Uterine smooth muscle cell (primary cell): ENCODE data around the gene HCFC1. TPM values are rescaled to one million over a fixed set of nuclear protein-coding genes. Genes with fewer than 3 reads are reported as not detected.

Source experiments
- total RNA-seq: library from RNA; depleted of rRNA; stranded (reverse); fragments of >200 nt; gene quantifications from 2 replicates; pipeline ENCODE4 v1.2.3, GENCODE V29; 2014

Gene HCFC1
- total RNA-seq: 14.6 and 21.1 TPM in 2 replicates

DNA sequence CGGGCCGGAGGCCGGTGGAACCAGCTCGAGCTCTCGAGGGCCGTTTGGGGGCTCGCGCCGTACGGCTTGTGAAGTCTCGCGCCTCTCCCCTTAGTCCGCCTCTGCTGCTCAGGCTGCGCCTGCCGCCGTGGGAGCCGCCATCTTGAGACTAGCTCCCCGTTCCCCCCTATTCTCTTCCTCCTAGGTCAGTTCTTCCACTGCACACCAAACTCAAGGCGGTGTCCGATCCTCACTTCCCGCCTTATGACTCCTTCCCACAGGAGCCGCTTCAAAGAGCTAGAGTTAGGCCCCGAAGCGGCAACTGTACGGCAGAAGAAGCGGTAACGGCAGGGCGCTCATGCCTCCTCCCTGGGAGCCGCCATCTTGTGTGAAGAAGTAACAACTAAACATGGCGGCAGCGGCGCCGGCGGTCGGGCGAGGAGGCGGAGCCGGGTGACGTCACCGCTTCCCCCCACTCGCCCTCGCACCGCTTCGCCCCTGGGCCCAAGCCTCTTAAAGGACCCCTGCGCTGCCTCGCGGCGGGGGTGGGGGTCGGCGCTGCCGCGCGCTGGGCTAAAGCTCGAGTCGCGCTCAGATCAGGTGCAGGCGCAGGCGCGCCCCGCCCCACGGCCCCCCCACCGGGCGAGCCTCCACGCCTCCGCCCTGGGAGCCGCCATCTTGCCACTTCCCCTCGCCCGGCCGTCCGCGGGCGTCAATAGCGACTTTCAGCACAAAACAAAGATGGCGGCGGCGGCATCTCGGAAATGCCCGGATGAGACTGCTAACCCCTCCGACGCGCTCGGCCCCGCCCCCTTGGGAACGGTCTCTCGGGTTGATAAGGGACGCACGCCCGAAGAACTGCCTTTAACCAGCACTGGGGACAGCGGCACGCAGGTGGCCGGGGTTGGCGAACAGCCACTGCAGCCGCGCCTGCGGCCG is at the start of gene HCFC1:
Gene HCFC1, minus strand, starts transcription at position 369 of the 918 bp plus-strand sequence. CDS start 978 bp downstream, outside the sequence.

DNA sequence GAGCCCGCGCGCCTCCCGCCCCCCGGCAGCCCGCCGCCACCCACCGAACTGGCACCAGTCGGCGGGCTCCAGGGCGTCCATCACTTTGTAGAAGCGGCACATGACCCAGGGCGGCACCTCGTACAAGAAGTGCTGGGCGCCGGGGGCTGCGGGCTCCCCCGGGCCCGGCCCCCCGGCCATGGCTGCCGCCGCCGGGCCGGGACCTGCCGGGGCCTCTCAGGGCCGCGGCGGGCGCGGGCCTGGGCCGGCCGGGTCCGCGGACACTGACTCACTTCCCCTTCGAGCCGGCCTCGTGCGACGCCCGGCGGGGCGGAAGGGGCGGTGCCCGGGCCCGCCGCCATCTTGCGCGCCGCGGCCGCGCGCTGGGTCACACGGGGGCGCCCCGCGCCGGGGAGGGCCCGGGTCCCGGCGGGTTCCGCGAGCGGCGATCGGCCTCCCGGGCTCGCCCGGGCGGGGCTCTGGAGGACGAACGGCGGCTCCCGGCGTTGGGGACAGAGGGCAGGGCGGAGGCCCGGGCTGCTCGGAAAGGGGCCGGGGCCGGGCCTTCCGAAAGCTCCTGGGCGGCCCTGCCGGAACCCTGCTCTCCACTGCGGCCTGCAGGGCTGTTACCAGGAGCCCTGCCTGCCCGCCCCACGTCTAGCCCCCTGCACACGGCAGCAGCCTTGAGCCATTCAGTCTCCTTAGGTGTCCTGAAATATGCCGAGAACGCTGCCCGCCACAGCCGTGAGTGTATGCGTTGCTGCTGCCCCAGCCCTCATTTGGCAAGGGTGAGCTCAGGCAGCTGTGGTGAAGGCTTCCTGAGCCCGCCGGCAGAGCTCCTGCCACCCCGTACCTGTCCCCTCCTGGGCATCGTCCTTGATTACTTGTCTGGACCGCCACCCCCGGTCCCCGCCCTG is 48.3 kb upstream of the HCFC1 start, which contains the start of gene IRAK1:
Gene IRAK1, minus strand, starts transcription at position 270 of the 896 bp plus-strand sequence. Its CDS starts 90 bp downstream, at position 180.

DNA sequence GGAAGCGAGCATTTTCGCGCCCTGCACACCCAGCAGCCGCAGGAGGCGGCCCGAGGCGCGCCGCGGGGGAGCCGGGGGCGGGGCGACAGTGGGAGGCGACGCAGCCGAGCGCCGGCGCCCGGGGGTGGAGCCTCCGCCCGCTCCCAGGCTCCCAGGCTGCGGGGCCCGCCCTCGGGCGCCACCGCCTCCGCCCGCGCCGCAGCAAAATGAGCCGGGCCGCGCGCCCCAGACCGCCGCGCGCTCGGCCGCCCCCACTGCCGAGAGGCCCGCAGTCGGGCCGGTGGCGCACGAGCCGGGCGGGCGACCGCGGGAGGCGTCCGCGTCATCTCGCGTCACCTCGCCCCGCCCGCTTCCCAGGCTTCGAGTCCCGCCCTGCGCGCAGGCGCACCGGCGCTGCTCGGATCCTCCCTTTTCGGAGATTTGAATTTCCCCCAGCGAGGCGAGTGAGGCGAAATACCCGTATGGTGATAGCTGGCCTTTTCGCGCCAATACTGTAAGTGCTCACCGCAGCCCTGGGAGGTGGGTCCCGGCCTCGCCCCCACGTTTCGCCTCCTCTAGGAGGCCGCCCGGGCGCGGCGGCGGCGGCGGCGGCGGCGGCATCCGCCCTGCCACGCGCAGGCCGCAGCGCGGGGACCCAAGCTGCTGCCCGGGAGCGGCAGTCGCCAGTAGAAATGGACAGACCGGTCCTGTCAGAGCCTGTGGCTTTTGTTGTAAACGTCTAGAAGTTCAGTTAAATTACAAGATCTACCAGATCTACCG is 929 bp upstream of the HCFC1 start, which contains the start of gene TMEM187:
Gene TMEM187, plus strand, starts transcription at position 387 of the 759 bp plus-strand sequence. CDS start 9,309 bp downstream, outside the sequence.

DNA sequence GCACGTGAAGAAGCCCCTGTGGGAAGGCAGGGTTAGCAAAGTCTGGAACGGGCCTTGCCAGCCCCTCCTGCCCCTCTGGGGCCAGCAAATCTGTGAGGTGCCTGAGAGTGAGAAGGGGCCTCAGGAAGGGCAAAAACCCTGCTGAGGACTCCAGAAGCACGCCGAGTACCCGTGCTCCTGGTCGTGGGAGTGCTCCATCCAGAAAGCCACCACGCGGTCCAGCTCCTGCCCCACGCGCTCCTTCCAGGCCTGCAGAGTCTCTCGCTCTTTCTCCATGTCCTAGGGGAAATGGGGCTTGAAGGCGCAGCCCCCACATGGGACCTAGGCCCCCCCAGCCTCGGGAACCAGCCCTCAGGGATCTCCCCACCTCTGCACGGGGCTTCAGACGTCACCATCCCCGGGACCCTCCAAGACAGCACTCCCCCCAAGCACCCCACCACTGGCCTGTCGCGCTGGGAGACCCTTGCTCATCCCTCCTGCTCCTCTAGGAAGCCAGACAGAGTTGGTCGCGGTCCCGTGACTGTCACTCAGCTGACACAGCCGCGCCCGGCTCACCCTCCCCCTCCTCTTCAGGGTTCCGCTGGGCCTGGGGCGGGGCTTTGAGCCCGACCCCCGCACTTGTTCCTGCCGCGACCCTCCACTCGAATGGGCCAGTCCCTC is 27.3 kb downstream of the HCFC1 start, which contains the start of gene RENBP:
Gene RENBP, minus strand, starts transcription at position 504 of the 660 bp plus-strand sequence. Its CDS starts 33 bp downstream, at position 471.

DNA sequence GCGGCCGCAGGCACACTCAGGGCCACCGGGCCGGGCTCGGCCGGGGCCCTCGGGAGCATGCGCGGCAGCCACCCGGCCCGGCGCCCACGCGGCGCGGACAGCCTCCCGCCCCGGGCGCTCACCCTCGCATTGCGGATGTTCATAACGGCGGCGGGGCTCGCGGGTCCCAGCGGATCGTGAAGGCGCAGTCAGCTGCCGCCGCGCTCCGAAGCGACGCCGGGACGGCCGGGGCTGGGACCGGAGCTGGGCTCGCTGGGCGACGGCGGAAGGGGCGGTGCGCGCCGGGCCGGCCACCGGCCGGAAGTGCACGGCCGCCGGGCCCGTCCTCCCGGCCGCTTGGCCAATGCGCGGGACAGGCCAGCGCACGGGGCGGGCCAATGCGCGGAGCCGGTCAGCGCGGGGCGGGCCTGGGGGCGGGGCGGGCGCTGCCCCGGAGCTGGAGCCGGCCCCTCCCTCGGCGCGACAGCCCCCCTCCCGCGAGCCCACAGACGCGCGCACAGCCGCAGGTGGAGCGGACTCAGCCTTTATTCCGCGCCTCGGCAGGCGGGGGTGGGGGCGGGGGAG is 36.8 kb downstream of the HCFC1 start, which contains the start of gene NAA10:
Gene NAA10, minus strand, starts transcription at position 276 of the 564 bp plus-strand sequence. Its CDS starts 133 bp downstream, at position 143.

DNA sequence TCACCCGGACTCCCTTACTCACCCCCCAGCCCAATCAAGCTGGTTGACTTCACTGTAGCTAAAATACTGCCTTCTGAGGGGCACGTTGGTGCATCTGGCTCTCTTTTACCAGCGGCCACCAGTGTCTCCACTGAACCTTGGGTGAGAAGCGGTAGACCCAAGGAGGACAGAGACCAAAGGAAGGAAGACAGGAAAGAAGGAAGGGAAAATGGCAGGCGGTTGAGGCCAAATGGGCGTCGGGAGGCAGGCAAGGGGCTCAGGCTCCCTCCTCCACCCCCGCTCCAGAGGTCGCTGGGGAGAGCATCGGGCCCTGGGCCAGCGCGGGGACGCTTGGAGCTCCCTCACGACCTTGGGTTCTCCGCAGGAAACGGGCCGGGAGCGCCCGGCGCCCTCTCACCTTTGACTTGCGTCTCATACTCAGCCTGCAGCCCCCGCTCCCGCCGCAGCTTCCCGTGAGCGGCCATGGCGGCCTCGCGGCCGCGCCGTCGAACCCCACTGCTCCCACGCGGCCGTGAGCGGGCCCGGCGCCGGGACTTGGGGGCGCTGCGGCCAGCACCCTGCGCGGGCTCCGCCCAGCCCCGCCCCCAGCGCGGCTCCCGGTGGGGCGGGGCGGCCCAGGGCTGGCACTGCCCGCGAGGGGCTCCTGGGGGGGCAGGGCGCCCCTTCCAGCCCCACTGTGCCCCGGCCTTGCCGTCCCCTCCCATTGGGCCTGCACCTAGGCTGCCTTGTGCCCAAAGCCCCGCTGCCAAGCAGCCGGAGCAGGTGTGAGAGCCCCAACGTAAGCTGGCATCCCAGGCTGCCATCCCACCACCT is 45.7 kb downstream of the HCFC1 start, which contains the start of gene ARHGAP4:
Gene ARHGAP4, minus strand, starts transcription at position 526 of the 813 bp plus-strand sequence. Its CDS starts 62 bp downstream, at position 464.

DNA sequence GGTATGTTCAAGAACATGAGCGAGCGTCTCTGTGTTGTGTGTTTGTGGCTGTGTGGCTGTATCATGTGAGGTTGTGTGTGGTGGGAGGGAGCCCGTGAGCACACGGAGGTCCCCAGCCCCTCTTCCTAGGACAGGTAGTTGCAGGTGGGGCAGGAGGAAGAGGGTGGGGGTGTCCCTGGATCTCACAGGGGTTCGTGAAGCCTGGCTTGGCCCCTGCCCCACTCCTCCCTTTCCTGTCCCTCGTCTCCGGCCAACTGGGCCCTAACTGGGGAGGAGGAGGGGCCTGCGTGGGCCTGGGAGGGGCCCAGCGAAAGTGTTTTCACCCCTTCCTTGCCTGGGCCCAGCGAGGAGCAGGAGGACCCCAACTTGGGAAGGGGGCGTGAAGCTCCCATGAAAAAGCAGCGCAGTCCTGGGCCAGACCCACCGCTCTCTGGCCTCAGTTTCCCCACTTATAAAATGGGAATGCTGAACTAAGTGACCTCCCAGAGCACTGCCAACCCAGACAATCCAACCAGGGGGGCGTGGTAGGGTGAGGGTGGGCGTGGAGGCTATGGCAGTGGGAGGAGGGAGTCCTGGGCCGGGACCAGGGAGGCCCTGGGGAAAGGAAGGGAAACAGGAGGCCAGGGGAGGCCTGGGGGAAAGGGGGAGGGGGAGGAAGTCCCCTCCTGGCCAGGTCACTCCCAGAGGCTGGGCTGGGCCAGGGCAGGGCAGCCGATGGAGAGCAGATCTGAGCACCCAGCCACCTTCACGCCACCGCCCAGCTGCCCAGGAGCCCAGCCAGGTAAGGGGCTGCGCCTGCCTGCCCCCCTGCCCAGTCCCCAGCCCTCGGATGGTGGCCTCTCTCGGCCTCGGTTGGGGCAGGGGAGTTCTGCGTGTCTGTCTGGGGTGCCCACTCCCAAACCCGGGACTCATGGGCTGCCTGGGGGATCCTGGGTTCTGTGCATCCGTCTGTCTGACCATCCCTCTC is 67.3 kb downstream of the HCFC1 start, which contains the start of gene AVPR2:
Gene AVPR2, plus strand, starts transcription at position 683 of the 967 bp plus-strand sequence. CDS start 473 bp downstream, outside the sequence.

Other genes with a start within 250 kb of the HCFC1 start
- gene BCAP31, start 247.4 kb downstream of the HCFC1 start, total RNA-seq: 174 and 188 TPM in 2 replicates
- 9.6 and 11.0 TPM in 2 replicates for gene ABCD1, start 247.0 kb downstream of the HCFC1 start, total RNA-seq
- gene PLXNB3, start 207.6 kb downstream of the HCFC1 start, total RNA-seq: 5.5 and 8.1 TPM in 2 replicates
- 0.44 and 1.7 TPM in 2 replicates for gene SRPK3, start 190.8 kb downstream of the HCFC1 start, total RNA-seq
- gene IDH3G, start 177.4 kb downstream of the HCFC1 start, total RNA-seq: 50.4 and 60.0 TPM in 2 replicates
- gene SSR4, start 177.2 kb downstream of the HCFC1 start, total RNA-seq: 50.1 and 101 TPM in 2 replicates
- gene PDZD4, start 141.3 kb downstream of the HCFC1 start, total RNA-seq: 0.12 and 0.22 TPM in 2 replicates
- 2.7 and 5.5 TPM in 2 replicates for gene L1CAM, start 85.6 kb downstream of the HCFC1 start, total RNA-seq
- not detected in 2 replicates for gene AVPR2, start 67.1 kb downstream of the HCFC1 start, total RNA-seq
- 2.7 and 3.6 TPM in 2 replicates for gene ARHGAP4, start 45.6 kb downstream of the HCFC1 start, total RNA-seq
- 48.6 and 76.7 TPM in 2 replicates for gene NAA10, start 36.8 kb downstream of the HCFC1 start, total RNA-seq
- gene RENBP, start 27.2 kb downstream of the HCFC1 start, total RNA-seq: 1.4 and 2.0 TPM in 2 replicates
- 6.1 and 7.5 TPM in 2 replicates for gene TMEM187, start 936 bp upstream of the HCFC1 start, total RNA-seq
- gene IRAK1, start 48.1 kb upstream of the HCFC1 start, total RNA-seq: 92.7 and 97.1 TPM in 2 replicates
- 24.7 and 29.8 TPM in 2 replicates for gene MECP2, start 125.9 kb upstream of the HCFC1 start, total RNA-seq
- not detected in 2 replicates for gene OPN1LW, start 172.4 kb upstream of the HCFC1 start, total RNA-seq
- not detected in 2 replicates for gene OPN1MW, start 210.8 kb upstream of the HCFC1 start, total RNA-seq
- not detected in 2 replicates for gene OPN1MW2, start 247.9 kb upstream of the HCFC1 start, total RNA-seq